Uterus (tissue), 2 donors: ENCODE results near the gene EAF1.

Source experiments
- POLR2A ChIP-seq, 2 donors: fragments of 450-650 bp; IDR thresholded peaks; one replicate each; pipeline ENCODE4 v1.6.1; 2016; ENCODE audit warnings: antibody characterized with exemption in 2 of 2, mild to moderate bottlenecking in 1 of 2, moderate library complexity in 1 of 2
- TF ChIP-seq, protein P1 (sequence below), 4 experiments: fragments of 200-600 bp in 2 of 4; fragments of 450-650 bp in 2 of 4; sonication (generic) in 2 of 4; IDR thresholded peaks; one replicate each; pipeline ENCODE4 v1.5.1; 2016 to 2019; ENCODE audit warnings: antibody characterized with exemption in 4 of 4, mild to moderate bottlenecking in 2 of 4, moderate library complexity in 1 of 4

DNA sequence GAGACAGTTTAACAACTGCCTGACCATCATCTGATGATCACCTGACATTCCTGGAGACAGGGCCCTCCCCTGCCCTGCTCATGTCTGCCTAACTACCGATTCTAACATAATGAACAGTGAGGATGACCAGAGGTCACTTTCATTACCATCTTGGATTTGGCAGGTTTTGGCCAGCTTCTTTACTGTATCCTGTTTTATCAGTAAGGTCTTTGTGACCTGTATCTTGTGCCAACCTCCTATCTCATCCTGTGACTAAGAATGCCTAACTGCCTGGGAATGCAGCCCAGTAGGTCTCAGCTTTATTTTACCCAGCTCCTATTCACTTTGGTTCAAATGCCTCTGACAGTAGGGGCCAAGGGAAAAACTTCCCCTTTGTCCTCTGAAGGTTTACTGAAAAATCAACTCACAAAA lies 40.2 kb upstream of the EAF1 start:
- no peak for TF ChIP-seq POLR2A (IDR thresholded peaks at IDR 0.05)
- TF ChIP-seq, protein P1, sequence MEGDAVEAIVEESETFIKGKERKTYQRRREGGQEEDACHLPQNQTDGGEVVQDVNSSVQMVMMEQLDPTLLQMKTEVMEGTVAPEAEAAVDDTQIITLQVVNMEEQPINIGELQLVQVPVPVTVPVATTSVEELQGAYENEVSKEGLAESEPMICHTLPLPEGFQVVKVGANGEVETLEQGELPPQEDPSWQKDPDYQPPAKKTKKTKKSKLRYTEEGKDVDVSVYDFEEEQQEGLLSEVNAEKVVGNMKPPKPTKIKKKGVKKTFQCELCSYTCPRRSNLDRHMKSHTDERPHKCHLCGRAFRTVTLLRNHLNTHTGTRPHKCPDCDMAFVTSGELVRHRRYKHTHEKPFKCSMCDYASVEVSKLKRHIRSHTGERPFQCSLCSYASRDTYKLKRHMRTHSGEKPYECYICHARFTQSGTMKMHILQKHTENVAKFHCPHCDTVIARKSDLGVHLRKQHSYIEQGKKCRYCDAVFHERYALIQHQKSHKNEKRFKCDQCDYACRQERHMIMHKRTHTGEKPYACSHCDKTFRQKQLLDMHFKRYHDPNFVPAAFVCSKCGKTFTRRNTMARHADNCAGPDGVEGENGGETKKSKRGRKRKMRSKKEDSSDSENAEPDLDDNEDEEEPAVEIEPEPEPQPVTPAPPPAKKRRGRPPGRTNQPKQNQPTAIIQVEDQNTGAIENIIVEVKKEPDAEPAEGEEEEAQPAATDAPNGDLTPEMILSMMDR (IDR thresholded peaks at IDR 0.05), result no peak
